SK-N-SH treated with all-trans-retinoic acid at 6 μM for 48 hours (cell line): Measurements from ENCODE around the gene CRADD.

Experiments used
- ATAC-seq: fragments of 200-7000 bp; cut with Tn5 transposase; 3 replicates; pipeline ENCODE4 v1.9.1; 2020; ENCODE audit warnings: mild to moderate bottlenecking, moderate library complexity
- ARNTL ChIP-seq: fragments of 450-650 bp; formaldehyde crosslinking; IDR thresholded peaks from 2 replicates; pipeline ENCODE4 v1.5.0; 2020; ENCODE audit warnings: low read depth, mild to moderate bottlenecking, moderate library complexity, borderline replicate concordance
- BACH2 ChIP-seq: fragments of 250-450 bp; sonication (Bioruptor Pico); IDR thresholded peaks from 2 replicates; pipeline ENCODE4 v1.9.0; 2021; ENCODE audit warnings: mild to moderate bottlenecking, borderline replicate concordance
- CSDC2 ChIP-seq: fragments of 250-450 bp; sonication (Bioruptor Pico); IDR thresholded peaks from 2 replicates; pipeline ENCODE4 v1.5.0; 2020; ENCODE audit warnings: mild to moderate bottlenecking, moderate library complexity
- ESRRG ChIP-seq: fragments of 250-450 bp; sonication (Bioruptor Pico); IDR thresholded peaks from 2 replicates; pipeline ENCODE4 v1.6.1; 2021; ENCODE audit warnings: mild to moderate bottlenecking
- GLIS3 ChIP-seq: fragments of 250-450 bp; sonication (Bioruptor Pico); IDR thresholded peaks from 2 replicates; pipeline ENCODE4 v1.5.0; 2020; ENCODE audit warnings: mild to moderate bottlenecking, moderate library complexity
- ISL1 ChIP-seq: fragments of 250-450 bp; sonication (Bioruptor Pico); IDR thresholded peaks from 2 replicates; pipeline ENCODE4 v2.1.2; 2022; ENCODE audit warnings: mild to moderate bottlenecking, moderate library complexity
- OSR1 ChIP-seq: fragments of 250-450 bp; sonication (Bioruptor Pico); IDR thresholded peaks from 2 replicates; pipeline ENCODE4 v1.8.0; 2022; ENCODE audit warnings: moderate library complexity, mild to moderate bottlenecking, inconsistent platforms
- SNAI2 ChIP-seq: fragments of 250-450 bp; sonication (Bioruptor Pico); IDR thresholded peaks from 2 replicates; pipeline ENCODE4 v1.5.0; 2020; ENCODE audit warnings: mild to moderate bottlenecking, moderate library complexity
- TCF4 ChIP-seq: fragments of 250-450 bp; sonication (Bioruptor Pico); IDR thresholded peaks from 2 replicates; pipeline ENCODE4 v1.8.0; 2021; ENCODE audit warnings: mild to moderate bottlenecking, moderate library complexity, borderline replicate concordance
- TOX ChIP-seq: fragments of 250-450 bp; sonication (Bioruptor Pico); IDR thresholded peaks from 2 replicates; pipeline ENCODE4 v1.8.0; 2021; ENCODE audit warnings: mild to moderate bottlenecking, moderate library complexity, borderline replicate concordance
- ZC3H10 ChIP-seq: fragments of 250-450 bp; sonication (Bioruptor Pico); IDR thresholded peaks from 2 replicates; pipeline ENCODE4 v1.5.1; 2021; ENCODE audit warnings: mild to moderate bottlenecking, moderate library complexity
- ZFP3 ChIP-seq: fragments of 250-450 bp; sonication (Bioruptor Pico); IDR thresholded peaks from 2 replicates; pipeline ENCODE4 v1.5.0; 2020; ENCODE audit warnings: mild to moderate bottlenecking, moderate library complexity
- ZFP30 ChIP-seq: fragments of 450-650 bp; formaldehyde crosslinking; IDR thresholded peaks from 2 replicates; pipeline ENCODE4 v1.5.0; 2022; ENCODE audit warnings: mild to moderate bottlenecking, moderate library complexity
- ZNF565 ChIP-seq: fragments of 450-650 bp; formaldehyde crosslinking; conservative IDR thresholded peaks from 2 replicates; pipeline ENCODE4 v1.5.0; 2020; ENCODE audit warnings: low read depth, mild to moderate bottlenecking, moderate library complexity
- ZNF70 ChIP-seq: fragments of 450-650 bp; formaldehyde crosslinking; IDR thresholded peaks from 2 replicates; pipeline ENCODE4 v1.5.0; 2020; ENCODE audit warnings: mild to moderate bottlenecking, moderate library complexity
- ZNF8 ChIP-seq: fragments of 450-650 bp; formaldehyde crosslinking; IDR thresholded peaks from 2 replicates; pipeline ENCODE4 v1.5.0; 2020; ENCODE audit warnings: mild to moderate bottlenecking, moderate library complexity
- TF ChIP-seq, protein P1 (sequence below): fragments of 250-450 bp; sonication (Bioruptor Pico); IDR thresholded peaks from 2 replicates; pipeline ENCODE4 v1.5.1; 2021; ENCODE audit warnings: mild to moderate bottlenecking, moderate library complexity
- TF ChIP-seq, protein P2 (sequence below): fragments of 250-450 bp; sonication (Bioruptor Pico); IDR thresholded peaks from 2 replicates; pipeline ENCODE4 v1.5.0; 2020; ENCODE audit warnings: mild to moderate bottlenecking, moderate library complexity
- TF ChIP-seq, protein P3 (sequence below): fragments of 250-450 bp; sonication (Bioruptor Pico); IDR thresholded peaks from 2 replicates; pipeline ENCODE4 v1.8.0; 2020; ENCODE audit warnings: mild to moderate bottlenecking, moderate library complexity, borderline replicate concordance
- TF ChIP-seq, protein P4 (sequence below): fragments of 250-450 bp; sonication (Bioruptor Pico); IDR thresholded peaks from 2 replicates; pipeline ENCODE4 v1.5.1; 2020; ENCODE audit warnings: low read depth, mild to moderate bottlenecking, moderate library complexity
- TF ChIP-seq, protein P5 (sequence below): fragments of 250-450 bp; sonication (Bioruptor Pico); IDR thresholded peaks from 2 replicates; pipeline ENCODE4 v1.8.0; 2021; ENCODE audit warnings: low read depth, mild to moderate bottlenecking, moderate library complexity, borderline replicate concordance

The CRADD gene

DNA sequence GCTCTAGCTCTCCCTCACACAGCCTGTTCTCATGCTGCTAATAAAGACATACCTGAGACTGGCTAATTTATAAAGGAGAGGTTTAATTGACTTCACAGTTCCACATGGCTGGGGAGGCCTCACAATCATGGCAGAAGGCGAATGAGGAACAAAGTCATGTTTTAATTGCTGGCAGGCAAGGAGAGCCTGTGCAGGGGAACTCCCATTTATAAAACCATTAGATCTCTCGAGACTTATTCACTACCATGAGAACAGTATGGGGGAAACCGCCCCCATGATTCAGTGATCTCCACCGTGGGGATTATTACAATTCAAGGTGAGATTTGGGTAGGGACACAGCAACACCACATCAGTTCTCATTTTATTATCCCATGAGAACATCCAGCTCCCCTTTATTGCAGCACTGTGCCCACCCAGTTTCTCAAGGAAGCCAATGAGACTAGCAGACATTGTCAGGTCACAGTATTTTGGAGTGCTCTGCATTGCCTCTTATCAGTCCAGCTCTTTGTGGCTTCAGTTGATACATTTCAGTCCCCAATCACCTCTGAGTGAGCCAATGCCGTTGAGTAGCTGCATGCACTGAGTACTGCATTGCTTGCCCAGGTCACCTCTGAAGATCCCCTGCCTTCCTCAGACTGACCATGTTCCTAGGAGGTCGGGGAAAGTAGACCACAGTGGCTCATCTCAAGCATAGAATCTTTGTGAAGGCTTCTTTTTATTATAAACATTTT lies 131.2 kb downstream of the CRADD start:
- no peak for ATAC-seq
- TF ChIP-seq, protein P1, sequence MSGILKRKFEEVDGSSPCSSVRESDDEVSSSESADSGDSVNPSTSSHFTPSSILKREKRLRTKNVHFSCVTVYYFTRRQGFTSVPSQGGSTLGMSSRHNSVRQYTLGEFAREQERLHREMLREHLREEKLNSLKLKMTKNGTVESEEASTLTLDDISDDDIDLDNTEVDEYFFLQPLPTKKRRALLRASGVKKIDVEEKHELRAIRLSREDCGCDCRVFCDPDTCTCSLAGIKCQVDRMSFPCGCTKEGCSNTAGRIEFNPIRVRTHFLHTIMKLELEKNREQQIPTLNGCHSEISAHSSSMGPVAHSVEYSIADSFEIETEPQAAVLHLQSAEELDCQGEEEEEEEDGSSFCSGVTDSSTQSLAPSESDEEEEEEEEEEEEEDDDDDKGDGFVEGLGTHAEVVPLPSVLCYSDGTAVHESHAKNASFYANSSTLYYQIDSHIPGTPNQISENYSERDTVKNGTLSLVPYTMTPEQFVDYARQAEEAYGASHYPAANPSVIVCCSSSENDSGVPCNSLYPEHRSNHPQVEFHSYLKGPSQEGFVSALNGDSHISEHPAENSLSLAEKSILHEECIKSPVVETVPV = no peak
- TF ChIP-seq ZNF565 = no peak
- TF ChIP-seq ESRRG (CRISPR knock-in tag) = no peak
- no peak for TF ChIP-seq GLIS3 (CRISPR knock-in tag)
- no peak for TF ChIP-seq ZFP3 (CRISPR knock-in tag)
- TF ChIP-seq TCF4 = no peak
- no peak for TF ChIP-seq ZFP30 (CRISPR knock-in tag)
- TF ChIP-seq BACH2 (CRISPR knock-in tag) = no peak
- TF ChIP-seq ZNF8 (CRISPR knock-in tag) = no peak
- TF ChIP-seq, protein P2, sequence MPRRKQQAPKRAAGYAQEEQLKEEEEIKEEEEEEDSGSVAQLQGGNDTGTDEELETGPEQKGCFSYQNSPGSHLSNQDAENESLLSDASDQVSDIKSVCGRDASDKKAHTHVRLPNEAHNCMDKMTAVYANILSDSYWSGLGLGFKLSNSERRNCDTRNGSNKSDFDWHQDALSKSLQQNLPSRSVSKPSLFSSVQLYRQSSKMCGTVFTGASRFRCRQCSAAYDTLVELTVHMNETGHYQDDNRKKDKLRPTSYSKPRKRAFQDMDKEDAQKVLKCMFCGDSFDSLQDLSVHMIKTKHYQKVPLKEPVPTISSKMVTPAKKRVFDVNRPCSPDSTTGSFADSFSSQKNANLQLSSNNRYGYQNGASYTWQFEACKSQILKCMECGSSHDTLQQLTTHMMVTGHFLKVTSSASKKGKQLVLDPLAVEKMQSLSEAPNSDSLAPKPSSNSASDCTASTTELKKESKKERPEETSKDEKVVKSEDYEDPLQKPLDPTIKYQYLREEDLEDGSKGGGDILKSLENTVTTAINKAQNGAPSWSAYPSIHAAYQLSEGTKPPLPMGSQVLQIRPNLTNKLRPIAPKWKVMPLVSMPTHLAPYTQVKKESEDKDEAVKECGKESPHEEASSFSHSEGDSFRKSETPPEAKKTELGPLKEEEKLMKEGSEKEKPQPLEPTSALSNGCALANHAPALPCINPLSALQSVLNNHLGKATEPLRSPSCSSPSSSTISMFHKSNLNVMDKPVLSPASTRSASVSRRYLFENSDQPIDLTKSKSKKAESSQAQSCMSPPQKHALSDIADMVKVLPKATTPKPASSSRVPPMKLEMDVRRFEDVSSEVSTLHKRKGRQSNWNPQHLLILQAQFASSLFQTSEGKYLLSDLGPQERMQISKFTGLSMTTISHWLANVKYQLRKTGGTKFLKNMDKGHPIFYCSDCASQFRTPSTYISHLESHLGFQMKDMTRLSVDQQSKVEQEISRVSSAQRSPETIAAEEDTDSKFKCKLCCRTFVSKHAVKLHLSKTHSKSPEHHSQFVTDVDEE (CRISPR knock-in tag) = no peak
- TF ChIP-seq OSR1 = no peak

DNA sequence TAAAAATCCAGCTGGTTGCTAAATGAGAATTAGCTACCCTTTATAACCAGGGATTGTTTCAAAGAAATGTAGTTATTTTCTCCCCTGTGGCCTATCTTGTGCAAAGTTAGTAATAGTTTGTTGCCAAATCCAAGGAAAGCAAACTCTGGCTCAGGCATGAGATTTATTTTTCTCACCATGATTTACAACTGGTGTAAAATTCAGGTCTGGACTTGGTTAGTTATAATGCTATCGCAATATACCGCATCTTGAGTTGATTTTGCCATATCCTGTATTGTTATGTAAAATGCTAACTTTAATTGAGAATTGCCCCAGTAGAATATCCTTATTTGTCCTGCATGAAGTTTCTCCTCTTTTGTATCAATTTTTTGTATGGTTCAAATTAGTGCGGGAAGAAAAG lies 135.5 kb downstream of the CRADD start:
- no peak for ATAC-seq
- TF ChIP-seq TCF4 = no peak
- TF ChIP-seq ZFP30 (CRISPR knock-in tag) = no peak
- no peak for TF ChIP-seq ZC3H10 (CRISPR knock-in tag)
- no peak for TF ChIP-seq CSDC2 (CRISPR knock-in tag)
- no peak for TF ChIP-seq ISL1 (CRISPR knock-in tag)
- TF ChIP-seq BACH2 (CRISPR knock-in tag) = no peak
- TF ChIP-seq ZNF70 (CRISPR knock-in tag) = no peak
- TF ChIP-seq, protein P3, sequence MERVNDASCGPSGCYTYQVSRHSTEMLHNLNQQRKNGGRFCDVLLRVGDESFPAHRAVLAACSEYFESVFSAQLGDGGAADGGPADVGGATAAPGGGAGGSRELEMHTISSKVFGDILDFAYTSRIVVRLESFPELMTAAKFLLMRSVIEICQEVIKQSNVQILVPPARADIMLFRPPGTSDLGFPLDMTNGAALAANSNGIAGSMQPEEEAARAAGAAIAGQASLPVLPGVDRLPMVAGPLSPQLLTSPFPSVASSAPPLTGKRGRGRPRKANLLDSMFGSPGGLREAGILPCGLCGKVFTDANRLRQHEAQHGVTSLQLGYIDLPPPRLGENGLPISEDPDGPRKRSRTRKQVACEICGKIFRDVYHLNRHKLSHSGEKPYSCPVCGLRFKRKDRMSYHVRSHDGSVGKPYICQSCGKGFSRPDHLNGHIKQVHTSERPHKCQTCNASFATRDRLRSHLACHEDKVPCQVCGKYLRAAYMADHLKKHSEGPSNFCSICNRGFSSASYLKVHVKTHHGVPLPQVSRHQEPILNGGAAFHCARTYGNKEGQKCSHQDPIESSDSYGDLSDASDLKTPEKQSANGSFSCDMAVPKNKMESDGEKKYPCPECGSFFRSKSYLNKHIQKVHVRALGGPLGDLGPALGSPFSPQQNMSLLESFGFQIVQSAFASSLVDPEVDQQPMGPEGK (CRISPR knock-in tag) = no peak
- TF ChIP-seq, protein P4, sequence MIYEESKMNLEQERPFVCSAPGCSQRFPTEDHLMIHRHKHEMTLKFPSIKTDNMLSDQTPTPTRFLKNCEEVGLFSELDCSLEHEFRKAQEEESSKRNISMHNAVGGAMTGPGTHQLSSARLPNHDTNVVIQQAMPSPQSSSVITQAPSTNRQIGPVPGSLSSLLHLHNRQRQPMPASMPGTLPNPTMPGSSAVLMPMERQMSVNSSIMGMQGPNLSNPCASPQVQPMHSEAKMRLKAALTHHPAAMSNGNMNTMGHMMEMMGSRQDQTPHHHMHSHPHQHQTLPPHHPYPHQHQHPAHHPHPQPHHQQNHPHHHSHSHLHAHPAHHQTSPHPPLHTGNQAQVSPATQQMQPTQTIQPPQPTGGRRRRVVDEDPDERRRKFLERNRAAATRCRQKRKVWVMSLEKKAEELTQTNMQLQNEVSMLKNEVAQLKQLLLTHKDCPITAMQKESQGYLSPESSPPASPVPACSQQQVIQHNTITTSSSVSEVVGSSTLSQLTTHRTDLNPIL (CRISPR knock-in tag) = no peak
- no peak for TF ChIP-seq ESRRG (CRISPR knock-in tag)
- TF ChIP-seq, protein P5, sequence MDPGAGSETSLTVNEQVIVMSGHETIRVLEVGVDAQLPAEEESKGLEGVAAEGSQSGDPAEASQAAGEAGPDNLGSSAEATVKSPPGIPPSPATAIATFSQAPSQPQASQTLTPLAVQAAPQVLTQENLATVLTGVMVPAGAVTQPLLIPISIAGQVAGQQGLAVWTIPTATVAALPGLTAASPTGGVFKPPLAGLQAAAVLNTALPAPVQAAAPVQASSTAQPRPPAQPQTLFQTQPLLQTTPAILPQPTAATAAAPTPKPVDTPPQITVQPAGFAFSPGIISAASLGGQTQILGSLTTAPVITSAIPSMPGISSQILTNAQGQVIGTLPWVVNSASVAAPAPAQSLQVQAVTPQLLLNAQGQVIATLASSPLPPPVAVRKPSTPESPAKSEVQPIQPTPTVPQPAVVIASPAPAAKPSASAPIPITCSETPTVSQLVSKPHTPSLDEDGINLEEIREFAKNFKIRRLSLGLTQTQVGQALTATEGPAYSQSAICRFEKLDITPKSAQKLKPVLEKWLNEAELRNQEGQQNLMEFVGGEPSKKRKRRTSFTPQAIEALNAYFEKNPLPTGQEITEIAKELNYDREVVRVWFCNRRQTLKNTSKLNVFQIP (CRISPR knock-in tag) = no peak
- TF ChIP-seq SNAI2 (CRISPR knock-in tag) = no peak
- no peak for TF ChIP-seq ARNTL (CRISPR knock-in tag)
- TF ChIP-seq, protein P2 (CRISPR knock-in tag) = no peak
- TF ChIP-seq ZNF8 (CRISPR knock-in tag) = no peak
- no peak for TF ChIP-seq TOX (CRISPR knock-in tag)
- TF ChIP-seq ZNF565 = no peak
- TF ChIP-seq OSR1 = no peak
- no peak for TF ChIP-seq GLIS3 (CRISPR knock-in tag)
- TF ChIP-seq ZFP3 (CRISPR knock-in tag) = no peak
- TF ChIP-seq, all 23 proteins: peak for 0
